GM15510 (cell line): ENCODE results near the gene DENND1A.

Experiments used
- POLR2A ChIP-seq: IDR thresholded peaks from 3 replicates; pipeline ENCODE4 v1.6.1; 2011; ENCODE audit warnings: borderline replicate concordance; ENCODE audit not compliant: insufficient read length; ENCODE audit errors: extremely low read depth

DENND1A gene

DNA sequence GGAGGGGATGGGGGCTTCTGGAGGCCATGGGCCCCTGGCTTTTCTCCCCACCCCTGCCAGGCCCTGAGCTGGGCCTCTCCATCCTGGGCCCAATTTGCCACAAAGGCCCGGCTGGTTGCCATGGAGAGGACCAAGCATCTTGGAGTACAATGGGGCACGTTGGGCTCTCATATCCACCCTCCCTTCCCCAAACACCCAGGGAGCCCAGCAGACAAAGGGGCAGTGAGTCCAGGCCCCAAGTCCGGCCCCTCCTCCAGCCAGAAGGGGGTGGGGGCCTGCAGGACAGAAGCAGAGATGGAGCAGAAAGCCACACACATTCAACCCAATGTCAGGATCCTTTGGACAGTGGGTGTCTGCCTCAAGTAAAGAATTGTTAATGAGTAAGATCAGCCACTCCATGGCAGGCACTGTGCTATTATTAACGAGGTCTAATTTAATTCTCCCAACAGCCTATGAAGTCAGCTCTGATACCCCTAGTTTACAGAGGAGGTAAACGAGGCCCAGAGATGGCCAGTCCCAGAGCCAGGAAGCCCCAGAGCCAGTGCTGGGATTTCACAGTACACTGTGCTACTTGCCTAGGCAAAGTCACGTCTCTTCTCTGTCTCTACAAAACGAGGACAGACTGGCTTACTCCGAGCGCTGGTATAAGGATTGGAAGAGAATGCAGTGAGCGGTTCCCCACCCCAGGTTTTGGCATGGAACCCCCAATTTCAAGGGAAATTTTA is 571.6 kb downstream of the DENND1A start:
- TF ChIP-seq POLR2A: no peak

DNA sequence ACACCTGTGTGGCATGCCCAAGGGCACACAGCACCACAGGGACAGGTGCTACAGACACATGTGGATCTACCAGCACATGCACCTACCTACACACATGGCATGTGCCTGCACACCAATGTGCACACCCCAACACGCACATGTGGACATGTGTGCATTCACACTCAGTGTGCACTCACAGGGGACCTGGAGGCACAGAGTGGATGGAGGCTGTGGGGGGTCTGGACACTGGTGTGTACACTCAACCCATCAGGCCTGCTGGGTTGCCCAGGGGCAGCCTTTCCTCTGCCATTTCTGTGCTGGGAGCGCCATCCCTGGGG is 572.2 kb downstream of the DENND1A start:
- no peak for TF ChIP-seq POLR2A

DNA sequence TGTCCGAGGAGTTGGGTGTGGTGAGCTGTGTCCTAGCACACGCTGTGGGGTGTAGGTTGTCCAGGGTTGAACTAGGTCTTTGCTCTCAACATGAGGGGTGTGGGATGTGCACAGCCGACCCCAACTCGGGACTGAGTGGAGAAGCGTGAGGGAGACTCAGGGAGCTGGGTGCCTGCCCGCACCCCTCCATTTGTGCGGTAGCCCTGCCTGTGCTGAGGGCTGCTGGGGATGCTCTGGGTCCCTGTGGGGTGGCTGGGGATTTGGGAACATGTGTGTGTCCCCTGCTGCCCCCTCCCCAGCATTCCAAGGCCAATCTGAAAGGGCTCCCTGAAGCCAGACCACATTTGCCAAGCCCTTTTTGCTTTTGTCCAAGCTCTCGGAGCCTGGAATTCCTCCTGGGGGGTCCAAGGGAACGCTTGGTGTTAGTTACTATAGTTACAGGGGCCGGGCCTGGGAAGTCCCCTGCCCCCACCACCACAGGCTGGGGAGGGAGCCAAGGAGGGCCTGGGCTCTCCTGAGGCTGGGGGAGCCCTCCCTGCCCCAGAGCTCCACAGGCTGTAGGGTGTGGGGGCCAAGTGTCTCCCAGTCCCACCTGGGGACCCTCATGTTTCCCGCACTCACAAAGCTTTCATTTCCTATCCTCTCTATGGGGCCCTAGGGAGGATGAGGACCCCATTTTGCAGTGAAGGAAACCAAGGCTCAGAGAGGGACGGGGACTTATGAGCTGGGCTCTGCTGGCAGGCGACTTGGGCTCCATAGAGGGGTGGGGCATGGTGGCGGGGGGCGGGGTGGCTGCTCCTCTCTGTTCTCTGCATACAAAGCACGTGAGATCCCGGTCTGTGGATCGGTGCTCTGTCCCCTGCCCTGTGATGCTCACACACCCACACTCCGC is 572.8 kb downstream of the DENND1A start:
- no peak for TF ChIP-seq POLR2A

DNA sequence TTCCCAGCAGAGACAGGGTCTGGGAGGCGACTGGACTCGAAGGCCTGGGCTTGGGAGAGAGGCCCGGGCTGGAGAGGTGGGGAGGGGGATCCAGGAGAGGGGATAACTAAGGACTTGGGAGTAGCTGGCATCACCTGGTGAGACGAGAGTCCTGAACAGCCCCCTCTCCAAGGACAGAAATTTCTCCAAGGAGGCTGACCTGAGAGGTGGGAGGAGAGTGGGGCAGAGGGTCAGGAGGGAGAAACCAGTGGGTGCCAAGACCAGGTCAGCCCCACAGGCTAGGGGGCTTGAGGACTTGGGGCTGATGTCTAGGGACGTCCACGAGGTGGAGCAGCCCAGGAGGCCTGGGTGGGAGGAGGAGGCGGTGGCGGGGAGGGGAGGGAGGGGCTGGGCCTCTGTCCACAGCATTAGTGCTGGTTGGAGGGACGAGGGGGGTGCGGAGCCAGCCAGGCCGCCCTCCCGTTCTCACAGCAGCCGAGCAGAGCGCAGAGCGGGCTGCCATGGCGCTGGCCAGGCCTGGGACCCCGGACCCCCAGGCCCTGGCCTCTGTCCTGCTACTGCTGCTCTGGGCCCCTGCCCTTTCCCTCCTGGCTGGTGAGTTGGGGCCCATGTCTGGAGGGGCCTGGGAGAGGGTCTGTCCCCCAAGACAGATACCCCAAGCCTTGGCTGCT is 574.0 kb downstream of the DENND1A start, which contains the start of gene CRB2:
CRB2 (plus strand) TSS at position 437 of the 671 bp plus-strand sequence; CDS start at position 501, 64 bp downstream.
- no peak for TF ChIP-seq POLR2A

DNA sequence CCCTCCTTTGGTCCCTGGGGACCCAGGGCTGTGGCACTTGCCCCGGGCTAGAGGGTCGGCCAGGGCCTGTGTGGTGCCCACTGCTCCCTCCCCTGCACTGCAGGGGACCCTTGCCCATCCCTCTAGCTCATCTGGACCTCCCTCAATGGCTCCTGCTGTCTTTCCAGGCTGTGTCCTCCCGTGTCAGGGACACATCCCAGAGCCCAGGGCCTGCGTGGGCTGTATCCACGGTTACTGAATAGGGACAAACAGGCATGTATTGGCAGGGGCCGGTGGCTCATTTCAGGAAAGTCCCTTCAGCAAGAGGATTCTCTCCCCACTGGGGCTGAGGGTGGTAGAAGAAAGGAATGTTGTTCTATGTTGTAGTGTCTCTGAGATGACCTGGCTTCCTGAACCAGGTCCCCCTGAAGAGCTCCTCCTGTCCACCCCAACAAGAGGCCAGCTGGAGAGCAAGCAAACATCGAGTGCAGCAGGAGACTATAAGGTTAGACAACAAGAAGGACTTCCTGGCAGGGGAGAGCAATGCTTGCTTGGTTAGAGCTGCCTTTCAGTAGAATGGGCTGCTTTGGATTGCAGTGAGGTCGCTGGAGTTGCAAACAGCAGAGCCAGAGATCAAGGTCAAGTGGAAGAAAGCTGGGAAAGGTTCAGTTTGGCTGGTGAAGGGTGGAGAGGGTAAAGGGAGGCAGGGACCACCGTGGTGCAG is 575.0 kb downstream of the DENND1A start:
- no peak for TF ChIP-seq POLR2A

DNA sequence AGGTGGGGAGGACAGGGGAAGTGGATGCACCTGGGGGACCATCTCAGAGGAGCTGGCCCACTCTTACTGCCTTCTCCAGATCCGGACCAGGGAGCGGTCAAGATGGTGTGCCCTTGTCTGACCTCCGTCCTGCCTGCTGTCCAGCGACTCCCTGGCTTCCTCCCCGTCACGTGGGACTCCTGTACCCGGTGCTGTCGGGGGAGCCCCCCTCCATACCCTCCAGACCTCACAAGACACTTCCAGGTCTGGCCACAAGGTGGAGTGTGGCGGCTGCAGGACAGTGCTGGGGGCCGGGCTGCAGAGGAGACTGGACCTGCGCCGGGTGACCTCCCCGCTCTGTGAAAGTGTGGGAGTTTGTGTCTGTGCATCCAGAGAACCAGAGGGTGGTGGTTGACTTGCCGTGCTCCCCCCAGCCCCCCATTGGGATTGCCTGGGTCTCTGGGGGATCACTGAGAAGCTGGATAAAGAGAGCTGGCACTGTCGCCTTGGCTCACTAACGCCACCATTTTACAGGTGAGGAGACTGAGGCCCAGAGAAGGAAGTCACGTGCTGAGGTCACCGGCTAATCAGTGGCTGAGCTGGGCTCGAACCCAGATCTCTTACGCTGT is 575.8 kb downstream of the DENND1A start:
- TF ChIP-seq POLR2A: no peak

DNA sequence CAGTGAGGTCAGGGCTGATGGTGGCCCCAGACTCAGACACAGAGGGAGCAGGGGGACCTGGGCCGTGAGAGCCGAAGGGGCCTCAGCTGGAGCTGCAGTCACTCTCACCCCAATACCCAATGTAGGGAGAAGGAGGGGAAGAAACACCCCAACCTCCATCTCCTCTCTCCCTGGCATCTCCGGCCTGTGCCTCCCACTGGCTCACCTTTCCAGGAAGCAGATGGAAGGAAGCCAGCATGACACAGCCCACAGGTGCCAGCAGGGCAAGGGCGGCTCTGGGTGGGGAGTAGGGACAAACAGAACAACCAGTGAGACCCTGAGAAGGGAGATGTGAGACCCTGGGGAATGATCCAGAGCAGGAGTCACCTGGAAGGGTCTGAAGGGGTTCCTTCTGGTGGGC is 576.9 kb downstream of the DENND1A start:
- TF ChIP-seq POLR2A: no peak

DNA sequence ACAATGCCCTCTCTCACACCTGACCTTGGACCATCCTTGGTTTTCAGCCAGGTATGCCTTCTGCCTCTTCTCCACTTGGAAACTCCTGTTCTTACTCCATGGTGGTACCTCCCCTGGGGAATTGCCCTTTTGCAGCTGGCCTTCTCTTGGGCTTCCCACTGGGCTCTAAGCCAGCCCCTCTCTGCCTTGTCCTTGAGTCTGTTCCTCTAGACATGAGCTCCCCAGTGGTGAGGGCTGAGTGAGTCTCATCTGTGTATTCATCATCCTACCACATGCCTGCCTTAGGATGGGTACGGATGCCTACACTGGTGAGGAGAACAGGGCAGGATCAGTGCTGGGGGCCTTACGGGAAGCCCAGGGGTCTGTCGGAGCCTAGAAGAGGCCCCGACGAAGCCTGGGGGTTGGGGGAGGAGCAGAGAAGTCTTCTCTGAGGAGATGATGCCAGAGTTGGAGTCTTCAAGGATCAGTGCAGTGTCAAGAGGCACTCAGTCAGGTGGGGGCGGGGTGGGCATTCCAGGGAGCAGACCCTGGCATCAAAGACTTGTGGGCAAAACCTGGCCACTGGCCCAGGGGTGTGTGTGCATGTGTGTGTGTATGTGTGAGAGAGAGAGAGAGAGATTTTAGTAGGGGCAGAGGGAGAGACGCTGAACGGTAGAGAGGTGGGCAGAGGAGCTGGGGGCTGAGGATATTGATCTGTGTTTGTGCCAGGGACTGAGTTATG is 579.2 kb downstream of the DENND1A start:
- TF ChIP-seq POLR2A: no peak

DNA sequence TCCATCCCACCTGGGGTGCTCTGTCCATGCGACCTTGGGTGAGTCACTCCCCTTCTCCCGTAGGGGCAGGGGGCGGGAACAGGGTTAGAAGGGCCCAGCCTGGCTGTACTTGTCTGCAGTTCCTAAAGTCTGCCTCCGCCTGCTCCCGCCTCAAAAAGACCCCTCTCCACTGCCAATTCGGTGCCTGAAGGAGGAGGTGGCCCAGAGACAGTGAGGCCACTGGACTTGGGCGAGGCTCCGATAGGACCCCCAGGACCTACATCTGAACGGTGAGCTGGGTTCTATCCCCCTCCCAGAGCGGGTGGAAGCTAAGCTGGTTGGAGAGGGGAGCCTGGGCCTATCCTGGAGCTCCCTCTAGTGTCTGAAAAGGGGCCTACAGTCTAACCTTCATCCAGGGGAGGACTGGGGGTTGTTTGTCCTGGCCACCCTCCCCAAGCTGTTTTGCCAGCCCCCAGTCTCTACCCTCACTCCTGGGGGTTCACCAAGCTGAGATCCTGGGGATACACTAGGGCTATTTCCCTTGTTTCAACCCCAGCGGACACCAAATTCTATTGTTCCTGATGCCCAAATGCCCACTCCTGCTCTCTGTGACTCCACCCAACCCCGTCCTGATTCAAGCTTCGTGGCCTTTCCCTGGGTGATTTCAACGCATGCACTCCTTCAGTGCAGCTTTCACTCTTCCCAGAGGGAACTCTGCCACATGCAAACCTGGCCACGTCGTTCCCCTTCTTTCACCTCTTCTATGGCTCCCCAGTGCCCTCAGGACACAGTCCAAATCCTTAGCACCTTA is 580.0 kb downstream of the DENND1A start:
- TF ChIP-seq POLR2A: no peak

DNA sequence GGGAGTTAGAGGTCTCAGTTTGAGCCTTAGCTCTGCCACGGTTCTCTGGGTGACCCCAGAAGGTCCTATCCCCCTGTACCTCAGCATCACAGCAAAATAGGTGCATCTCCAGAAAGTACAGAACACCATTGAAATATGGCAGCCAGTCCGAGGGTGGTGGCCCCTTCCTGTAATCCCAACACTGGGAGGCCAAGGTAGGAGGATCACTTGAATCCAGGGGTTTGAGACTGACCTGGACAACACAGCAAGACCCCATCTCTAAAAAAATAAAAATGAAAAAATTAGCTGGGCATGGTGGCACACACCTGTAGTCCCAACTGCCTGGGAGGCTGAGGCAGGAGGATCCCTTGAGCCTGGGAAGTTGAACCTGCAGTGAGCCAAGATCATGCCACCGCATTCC is 580.9 kb downstream of the DENND1A start:
- no peak for TF ChIP-seq POLR2A

DNA sequence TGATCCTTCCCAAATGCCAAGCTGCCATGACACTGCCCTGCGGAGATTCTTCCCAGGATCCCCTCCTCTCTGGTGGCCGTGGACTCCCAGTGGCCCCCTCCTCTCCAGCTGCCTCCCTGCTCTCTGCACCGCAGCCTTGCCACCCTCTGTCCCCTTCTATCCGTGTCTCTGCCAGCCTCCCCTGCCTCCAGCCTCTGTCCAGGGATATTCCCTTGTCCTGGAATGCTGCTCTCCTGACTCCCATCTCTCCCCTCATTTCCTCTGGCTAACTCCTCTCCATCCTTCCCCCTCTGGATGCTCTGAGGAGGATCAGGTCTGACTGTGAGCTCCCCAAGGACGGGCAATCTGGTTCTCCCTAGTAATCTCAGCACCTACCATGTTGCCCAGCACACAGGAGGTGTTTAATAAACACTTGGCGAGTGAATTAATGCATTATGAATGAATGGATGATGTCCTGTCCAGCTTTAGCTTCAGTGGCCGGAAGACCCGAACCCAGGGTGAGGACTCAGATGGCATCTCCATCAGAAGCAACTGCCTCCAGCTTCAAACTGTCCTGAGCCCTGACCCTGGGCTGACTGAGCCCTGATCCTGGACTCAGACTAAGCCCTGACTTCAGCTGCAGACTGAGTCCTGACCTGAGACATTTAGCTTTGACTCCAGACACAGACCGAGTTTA is 581.5 kb downstream of the DENND1A start:
- no peak for TF ChIP-seq POLR2A

DNA sequence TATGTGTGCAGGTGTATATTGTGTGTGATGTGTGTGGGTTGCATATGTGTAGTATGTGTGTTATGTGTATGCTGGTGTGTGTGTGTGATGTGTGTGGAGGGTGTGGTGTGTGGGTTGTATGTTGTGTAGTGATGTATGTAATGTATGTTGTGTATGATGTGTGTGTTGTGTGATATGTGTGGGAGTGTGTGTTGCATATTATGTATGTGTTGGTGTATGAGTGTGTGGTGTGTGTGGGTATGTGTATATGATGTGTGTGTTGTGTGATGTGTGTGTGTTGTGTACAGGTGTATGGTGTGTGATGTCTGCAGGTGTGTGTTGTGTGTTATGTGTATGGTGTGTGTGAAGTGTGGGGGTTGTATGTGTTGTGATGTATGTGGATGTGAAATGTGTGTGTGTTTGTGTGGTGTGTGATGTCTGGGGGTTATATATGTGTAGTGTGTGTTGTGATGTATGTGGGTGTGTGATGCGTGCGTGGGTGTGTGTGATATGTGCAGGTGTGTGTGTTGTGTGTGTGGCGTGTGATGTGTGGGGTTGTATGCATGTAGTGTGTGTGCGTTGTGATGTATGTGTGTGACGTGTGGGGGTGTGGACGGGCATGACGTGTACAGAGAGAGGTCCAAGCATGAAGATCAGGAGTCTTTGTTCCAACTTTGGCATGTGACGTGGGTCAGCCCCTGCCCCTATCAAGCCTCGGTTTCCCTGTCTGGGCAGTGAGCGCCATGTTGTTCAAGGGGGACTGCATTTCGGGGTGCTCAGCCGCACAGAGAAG is 582.5 kb downstream of the DENND1A start:
- TF ChIP-seq POLR2A: no peak
